Fibroblast of upper back skin (primary cell): Measurements from ENCODE around the gene TIMMDC1.
A peak's percentile ranks its signal among the peaks of the same experiment; 100 is the strongest.
"Not testable (repeated sequence)": the region's sequence is repeated elsewhere in the genome, so short reads cannot be mapped to it uniquely, and the experiment has no call there.

Experiments used
- DNase-seq: peaks from one replicate; pipeline ENCODE4 v3.0.0-alpha.2; 2013

TIMMDC1 gene

DNA sequence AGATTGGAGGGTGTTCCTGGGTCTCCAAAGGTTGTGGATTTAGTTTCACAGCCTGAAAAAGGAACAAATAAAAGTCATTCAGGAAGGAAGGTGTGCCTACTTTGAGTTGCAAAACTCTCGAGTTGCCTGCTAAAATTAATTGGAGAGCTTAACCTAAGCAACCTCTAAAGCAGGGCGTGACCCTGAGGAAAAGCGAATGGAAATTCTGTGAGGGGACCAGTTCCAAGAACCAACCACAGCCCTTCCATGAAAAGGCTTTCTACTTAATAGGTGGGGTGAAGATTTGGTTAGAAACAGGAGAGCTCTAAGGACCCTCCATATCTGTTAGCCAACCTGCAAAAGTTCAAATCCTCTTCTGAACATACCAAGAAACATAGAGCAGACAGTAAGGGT, 59.5 kb downstream of the TIMMDC1 start:
- no peak for DNase-seq

DNA sequence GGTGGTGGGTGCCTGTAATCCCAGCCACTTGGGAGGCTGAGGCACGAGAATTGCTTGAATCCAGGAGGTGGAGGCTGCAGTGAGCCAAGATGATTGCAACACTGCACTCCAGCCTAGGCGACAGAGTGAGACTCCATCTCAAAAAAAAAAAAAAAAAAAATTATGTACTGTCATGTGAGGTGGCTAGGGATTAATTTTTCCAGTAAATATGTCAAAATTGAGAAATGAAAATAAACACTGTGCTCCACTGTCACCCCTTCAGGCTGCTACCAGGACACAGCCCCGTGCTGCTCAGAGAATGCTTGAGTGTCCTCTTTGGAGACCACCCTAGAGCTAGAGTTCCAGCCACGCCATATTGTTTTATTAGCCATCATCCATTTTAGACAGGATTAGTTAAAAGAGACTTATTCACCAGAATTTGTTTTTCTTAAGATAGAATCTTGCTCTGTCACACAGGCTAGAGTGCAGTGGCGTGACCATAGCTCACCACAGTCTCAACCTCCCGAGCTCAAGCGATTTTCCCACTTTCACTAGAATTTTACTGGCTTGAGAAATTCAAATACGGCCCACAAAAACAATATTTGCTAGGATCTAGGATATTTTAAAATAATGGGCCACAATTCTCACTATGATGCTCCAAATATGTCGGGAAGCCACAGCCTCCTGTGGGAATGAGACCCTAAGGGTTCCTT, 60.4 kb downstream of the TIMMDC1 start:
- no peak for DNase-seq

DNA sequence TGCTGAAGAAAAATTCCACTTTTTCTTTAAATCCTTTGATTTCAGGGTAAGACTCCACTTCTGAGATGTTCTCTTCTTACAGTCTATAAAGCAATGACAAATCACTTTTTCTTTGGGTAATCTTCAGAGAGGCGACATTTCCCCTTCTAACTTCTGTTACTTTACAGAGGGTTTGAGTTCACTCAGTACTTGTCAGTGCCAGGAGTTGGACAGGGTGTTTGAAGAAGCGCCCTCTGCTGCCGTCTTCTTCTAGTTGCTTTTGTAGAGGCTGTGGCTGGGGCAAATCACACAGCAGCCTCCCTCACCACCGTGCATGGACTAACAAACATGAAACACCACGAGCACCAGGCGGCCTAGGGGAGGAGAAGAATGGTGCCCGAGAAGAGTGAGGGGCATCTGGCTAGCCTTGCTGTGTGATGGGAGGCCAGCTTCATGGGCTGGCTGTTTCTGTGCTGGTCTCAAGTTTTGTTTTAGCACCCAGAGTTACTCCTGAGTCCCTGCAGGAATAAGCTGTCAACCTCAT, 61.2 kb downstream of the TIMMDC1 start, which contains the start of gene CD80:
Gene CD80 (minus strand): TSS at position 174 of the 523 bp plus-strand sequence. CDS start 1,886 bp downstream, outside the sequence.
- peak; percentile 22 for DNase-seq

DNA sequence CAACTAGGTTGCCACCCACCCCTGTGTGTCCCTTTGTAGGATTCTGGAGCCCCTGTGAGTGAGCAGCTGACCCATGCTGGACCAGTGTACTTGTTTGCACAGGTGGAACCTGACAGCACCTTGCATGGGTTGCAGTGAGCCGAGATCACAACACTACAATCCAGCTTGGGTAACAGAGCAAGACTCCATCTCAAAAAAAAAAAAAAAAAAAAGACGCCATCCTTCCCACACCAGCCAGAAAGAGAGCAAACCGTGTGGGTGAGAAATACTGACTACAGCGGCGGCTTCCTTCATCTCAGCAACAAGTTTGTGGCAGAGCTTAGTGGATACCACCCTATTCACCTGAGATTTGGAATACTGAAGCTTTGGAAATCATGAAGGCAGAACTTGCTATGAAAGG, 61.8 kb downstream of the TIMMDC1 start:
- DNase-seq: no peak

DNA sequence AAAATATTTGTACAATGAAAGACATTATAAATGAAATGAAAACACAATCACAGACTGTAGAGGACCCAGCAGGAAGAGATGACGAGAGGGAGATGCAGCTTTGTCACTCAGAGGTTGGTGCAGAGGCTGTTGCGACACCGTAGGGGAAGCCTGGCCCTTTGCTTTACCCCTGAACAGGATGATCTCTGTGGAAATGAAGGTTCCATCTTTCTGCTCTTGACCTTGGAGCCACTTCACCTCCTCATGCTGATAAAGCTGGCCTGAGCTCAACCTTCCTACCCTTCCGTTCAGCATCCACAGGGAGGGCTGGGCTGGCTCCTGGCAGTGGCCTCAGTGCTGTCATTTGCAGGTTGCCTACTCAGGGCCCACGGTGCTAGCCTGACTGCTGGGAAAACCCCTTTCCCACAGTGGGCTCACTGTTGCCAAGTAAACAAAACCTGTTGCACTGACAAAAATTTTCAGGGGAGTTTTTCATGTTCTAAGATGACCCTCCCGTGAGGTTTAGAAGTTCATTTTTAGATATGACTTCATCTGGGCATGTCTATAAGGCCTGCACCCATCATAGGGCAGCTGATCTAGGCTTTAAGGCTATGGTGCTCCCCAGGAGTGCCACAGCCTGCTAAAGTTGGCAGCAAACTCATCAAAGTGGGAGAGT, 64.1 kb downstream of the TIMMDC1 start:
- no peak for DNase-seq

DNA sequence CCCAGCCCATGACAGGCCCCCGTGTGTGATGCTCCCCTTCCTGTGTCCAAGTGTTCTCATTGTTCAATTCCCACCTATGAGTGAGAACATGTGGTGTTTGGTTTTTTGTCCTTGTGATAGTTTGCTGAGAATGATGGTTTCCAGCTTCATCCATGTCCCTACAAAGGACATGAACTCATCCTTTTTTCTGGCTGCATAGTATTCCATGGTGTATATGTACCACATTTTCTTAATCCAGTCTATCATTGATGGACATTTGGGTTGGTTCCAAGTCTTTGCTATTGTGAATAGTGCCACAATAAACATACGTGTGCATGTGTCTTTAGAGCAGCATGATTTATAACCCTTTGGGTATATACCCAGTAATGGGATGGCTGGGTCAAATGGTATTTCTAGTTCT, 65.0 kb downstream of the TIMMDC1 start:
- not testable (repeated sequence) for DNase-seq

DNA sequence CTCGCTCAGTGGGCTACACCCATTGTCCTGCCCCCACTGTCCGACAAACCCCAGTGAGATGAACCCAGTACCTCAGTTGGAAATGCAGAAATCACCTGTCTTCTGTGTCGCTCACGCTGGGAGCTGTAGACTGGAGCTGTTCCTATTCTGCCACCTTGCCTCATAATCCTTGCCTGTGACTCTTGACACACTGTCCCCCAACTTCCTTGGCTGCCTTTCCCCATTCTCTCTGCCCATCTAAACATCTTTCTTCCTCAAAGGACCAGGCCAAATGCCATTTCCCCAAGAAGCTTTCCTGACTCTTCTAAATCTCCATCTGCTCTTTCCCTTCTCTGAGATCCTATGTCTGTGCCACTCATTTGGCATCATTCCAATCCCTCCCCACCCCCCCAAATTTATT, 70.8 kb downstream of the TIMMDC1 start:
- DNase-seq: no peak

DNA sequence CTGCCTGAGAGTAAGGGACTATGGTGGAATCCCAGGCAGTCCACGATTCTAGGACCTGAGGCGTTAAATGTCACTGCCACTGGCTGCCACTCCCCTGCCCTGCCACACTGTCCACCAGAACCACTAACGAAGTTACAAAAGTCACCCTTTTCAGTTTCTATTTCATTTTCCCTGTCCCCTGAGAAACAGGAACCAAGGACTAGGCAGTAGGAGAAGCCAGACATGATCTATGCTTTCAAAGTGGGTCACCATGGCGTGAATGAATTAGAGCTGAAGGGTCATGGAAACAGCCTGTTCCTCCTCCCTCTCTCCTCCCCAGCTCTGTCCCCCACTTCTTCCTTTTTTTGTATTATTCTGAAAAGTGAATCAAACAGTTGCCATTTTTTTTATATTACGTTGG, 71.9 kb downstream of the TIMMDC1 start:
- no peak for DNase-seq

DNA sequence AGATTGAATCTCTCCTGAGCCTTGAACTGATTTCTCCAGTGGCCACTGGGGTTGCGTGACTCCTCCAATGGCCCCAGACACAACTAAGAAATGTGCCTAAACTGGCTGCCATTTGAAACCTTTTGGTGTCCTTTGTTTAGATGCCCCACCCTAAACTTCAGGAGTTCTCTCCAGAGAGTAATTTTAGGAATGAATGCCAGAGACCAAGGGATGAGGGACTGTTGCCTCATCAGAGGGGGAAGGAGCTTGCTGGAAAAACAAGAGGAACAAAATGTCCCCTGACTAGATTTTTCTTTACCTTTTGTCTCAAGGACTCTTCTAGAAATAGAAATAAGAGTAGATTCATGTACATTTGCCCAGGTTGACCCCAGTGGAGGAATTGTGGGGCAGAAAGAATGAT, 72.9 kb downstream of the TIMMDC1 start:
- DNase-seq: no peak

DNA sequence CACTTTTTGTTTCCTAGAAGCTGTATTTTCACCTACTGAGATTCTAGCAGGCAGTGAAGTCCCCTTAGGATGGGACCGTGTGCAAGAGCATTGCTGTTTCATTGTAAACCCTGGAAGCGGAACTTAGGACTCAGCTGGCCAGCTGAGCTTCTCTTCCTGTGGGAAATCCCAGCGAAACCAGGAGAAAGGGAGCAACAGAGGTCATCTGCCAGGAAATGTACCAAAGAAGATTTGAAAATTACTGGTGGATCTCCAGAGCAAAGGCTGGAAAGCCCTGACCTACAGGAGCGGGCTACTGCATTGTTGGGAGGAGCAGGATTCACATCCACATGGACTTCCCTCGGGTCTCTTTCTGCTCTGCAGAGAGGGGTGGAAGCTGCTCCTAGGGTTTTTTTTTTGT, 73.3 kb downstream of the TIMMDC1 start:
- DNase-seq: no peak
